ENCODE measurements around the gene KCNQ1. TPM values are rescaled to one million over a fixed set of nuclear protein-coding genes. Genes with fewer than 3 reads are reported as not detected.

The KCNQ1 gene
- total RNA-seq, 1 donor from 2014 or later = 4.8 TPM

GRCh38 chr11:2741377-2742131 is 296.7 kb downstream of the KCNQ1 start:
- no peak for TF ChIP-seq CTCF (conservative IDR thresholded peaks at IDR 0.05)
- H3K27me3 Mint-ChIP-seq = no peaks in the 10 kb centered on the region
- H3K27ac Mint-ChIP-seq = peak overlapping the region; percentile 13
- peaks cover 33% of the 10 kb centered on the region for H3K4me1 Mint-ChIP-seq (ENCODE audit: unreplicated experiment)
- DNase-seq (ENCODE audit: extremely low spot score, unreplicated experiment) = no peak
- H3K9me3 Mint-ChIP-seq = no peaks in the 10 kb centered on the region
- no peak overlapping the region for H3K4me3 Mint-ChIP-seq
- H3K36me3 Mint-ChIP-seq = no peaks in the 10 kb centered on the region

- DNase-seq (ENCODE audit: extremely low spot score, unreplicated experiment) = no peak
- TF ChIP-seq CTCF (conservative IDR thresholded peaks at IDR 0.05) = no peak
- no peaks in the 10 kb centered on the region for H3K27me3 Mint-ChIP-seq
- peak overlapping the region; percentile 13 for H3K27ac Mint-ChIP-seq
- no peaks in the 10 kb centered on the region for H3K36me3 Mint-ChIP-seq
- peaks cover 33% of the 10 kb centered on the region for H3K4me1 Mint-ChIP-seq (ENCODE audit: unreplicated experiment)
- no peaks in the 10 kb centered on the region for H3K9me3 Mint-ChIP-seq
- H3K4me3 Mint-ChIP-seq = no peak overlapping the region
Measured at GRCh38 chr11:2742201-2742600, 297.4 kb downstream of the KCNQ1 start.

- TF ChIP-seq CTCF (conservative IDR thresholded peaks at IDR 0.05) = no peak
- peaks cover 33% of the 10 kb centered on the region for H3K4me1 Mint-ChIP-seq (ENCODE audit: unreplicated experiment)
Measured at GRCh38 chr11:2742611-2743426, 298.0 kb downstream of the KCNQ1 start.

GRCh38 chr11:2743427-2744110 is 298.8 kb downstream of the KCNQ1 start:
- H3K4me1 Mint-ChIP-seq (ENCODE audit: unreplicated experiment) = peaks cover 29% of the 10 kb centered on the region
- DNase-seq (ENCODE audit: extremely low spot score, unreplicated experiment) = no peak
- H3K4me3 Mint-ChIP-seq = peak overlapping the region; percentile 25
- H3K27ac Mint-ChIP-seq = peak overlapping the region; percentile 80
- TF ChIP-seq CTCF (conservative IDR thresholded peaks at IDR 0.05) = no peak
- no peaks in the 10 kb centered on the region for H3K36me3 Mint-ChIP-seq
- no peaks in the 10 kb centered on the region for H3K27me3 Mint-ChIP-seq
- no peaks in the 10 kb centered on the region for H3K9me3 Mint-ChIP-seq

More at GRCh38 chr11:2742611-2743426, 298.0 kb downstream of the KCNQ1 start:
- Mint-ChIP-seq H3K27me3 (no peaks in the 10 kb centered on the region), H3K27ac (peak overlapping the region; percentile 13), H3K4me3 (no peak overlapping the region), H3K9me3 (no peaks in the 10 kb centered on the region), H3K36me3 (no peaks in the 10 kb centered on the region)
- DNase-seq (ENCODE audit: extremely low spot score, unreplicated experiment) = no peak

- no peak for TF ChIP-seq CTCF (conservative IDR thresholded peaks at IDR 0.05)
- Mint-ChIP-seq H3K36me3 (no peaks in the 10 kb centered on the region), H3K4me1 (ENCODE audit: unreplicated experiment) (peaks cover 29% of the 10 kb centered on the region), H3K27ac (peak overlapping the region; percentile 80), H3K9me3 (no peaks in the 10 kb centered on the region), H3K4me3 (no peak overlapping the region), H3K27me3 (no peaks in the 10 kb centered on the region)
- no peak for DNase-seq (ENCODE audit: extremely low spot score, unreplicated experiment)
Measured at GRCh38 chr11:2744166-2744565, 299.4 kb downstream of the KCNQ1 start.

Data from type B pancreatic cell (in vitro differentiated cells).